HG03175 (cell line): ENCODE results near the gene WDR31.
"Not testable (repeated sequence)": the region's sequence is repeated elsewhere in the genome, so short reads cannot be mapped to it uniquely, and the experiment has no call there.

ENCODE experiments used
- ATAC-seq: cut with Tn5 transposase; IDR thresholded peaks from one replicate; pipeline ENCODE4 v1.9.1; 2021; ENCODE audit warnings: mild to moderate bottlenecking, moderate library complexity; ENCODE audit not compliant: unreplicated experiment

Gene WDR31

DNA sequence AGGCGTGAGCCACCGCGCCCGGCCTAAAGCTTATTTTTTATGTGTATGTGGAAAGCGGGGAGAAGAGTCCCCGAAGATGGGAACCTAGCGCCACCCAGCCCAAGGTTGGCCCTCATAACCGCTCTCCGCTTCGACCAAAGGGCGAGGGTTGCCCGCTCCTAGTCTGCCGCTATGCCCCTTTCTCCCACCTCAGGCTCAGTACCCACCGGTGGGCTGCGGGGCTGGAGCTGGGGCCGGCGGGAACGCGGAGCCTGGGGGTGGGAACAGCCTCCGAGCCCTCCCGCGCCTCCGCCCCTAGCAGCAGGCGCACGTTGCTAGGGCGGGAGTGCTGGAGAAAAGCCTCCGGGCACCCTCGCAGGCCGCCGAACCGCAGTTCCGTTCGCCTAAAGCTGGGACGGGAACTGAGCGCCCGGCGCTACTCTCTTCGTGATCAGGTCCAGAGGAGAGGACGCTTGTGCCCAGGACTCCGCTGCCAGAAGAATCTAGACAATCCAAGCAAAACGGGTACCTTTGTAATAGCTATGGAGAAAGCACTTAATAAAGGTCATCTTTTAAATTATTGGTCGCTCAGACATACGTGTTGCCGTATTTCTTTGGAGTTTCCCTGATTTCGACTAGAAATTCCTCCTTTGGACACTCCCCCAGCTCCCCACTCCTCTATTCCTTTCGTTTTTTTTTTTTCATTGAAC is at the start of gene WDR31:
Gene WDR31 (minus strand): TSS at position 265 of the 689 bp plus-strand sequence. CDS start 8,253 bp downstream, outside the sequence.
- peak; percentile 97 for ATAC-seq

- no peak for ATAC-seq
Observed at GRCh38 chr9:113389451-113389850, 49.4 kb upstream of the WDR31 start.

GRCh38 chr9:113388833-113389232 is 48.8 kb upstream of the WDR31 start:
- no peak for ATAC-seq

- no peak for ATAC-seq
Observed at GRCh38 chr9:113387560-113388230, 47.6 kb upstream of the WDR31 start.

DNA sequence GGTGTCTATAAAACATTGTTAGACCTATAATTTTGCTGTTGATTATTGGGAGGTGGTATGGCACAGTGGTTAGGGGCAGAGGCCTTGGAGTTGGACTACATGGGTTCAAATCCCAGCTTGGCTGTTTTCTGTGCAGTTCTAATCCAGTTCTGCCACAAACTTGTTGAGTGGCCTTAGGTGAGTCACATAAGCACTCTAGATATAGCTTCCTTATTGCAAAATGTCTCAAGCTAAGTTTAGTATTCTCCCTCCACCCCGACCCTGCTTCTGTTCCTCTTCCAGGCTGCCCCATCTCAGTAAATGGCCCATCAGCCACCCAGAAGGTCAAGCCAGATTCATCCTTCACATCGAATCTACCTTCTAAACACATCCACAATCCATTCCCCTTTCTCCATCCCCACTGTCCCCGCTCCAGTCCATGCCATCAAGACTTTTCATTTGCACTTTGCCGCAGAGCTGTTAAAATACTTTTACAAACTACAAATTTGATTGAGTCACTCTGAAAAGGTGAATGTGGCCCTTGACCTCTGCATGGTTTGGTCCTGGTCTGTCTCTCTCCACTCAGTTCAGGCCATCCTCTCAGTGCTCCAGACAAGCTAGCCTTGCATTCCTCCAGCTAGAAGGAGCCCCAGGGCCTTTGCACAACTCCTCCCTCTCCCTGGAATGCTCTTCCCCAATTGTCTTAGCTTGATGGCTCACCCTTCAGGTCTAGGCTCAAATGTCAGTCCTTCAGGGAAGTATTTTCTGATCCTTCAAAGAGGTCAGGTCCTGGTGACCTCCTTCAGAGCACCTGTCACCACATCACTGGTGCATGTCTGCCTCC is 46.7 kb upstream of the WDR31 start:
- no peak for ATAC-seq

DNA sequence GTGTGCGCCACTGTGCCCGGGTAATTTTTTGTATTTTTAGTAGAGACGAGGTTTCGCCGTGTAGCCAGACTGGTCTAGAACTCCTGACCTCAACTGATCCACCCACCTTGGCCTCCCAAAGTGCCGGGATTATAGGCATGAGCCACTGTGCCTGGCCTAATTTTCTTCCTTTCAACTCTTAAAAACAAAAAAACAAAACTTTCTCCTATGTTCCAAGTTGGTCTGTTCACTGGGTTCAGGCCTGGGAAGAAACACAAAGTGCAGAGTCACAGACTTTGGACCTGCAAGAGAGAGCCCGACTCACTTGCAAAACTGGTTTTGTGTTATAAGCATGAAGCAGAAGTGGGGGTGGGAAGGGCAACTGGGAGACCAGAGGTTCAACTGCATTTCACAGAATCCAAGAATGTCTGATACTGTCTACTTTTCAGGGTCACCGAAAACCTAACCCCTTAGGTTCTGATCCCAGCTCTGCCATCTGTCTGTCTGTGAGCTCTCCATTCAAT is 41.9 kb upstream of the WDR31 start:
- ATAC-seq: no peak

- not testable (repeated sequence) for ATAC-seq
Observed at GRCh38 chr9:113381441-113381840, 41.4 kb upstream of the WDR31 start.

- peak; percentile 61 for ATAC-seq
Observed at GRCh38 chr9:113380869-113381378, 40.8 kb upstream of the WDR31 start.

DNA sequence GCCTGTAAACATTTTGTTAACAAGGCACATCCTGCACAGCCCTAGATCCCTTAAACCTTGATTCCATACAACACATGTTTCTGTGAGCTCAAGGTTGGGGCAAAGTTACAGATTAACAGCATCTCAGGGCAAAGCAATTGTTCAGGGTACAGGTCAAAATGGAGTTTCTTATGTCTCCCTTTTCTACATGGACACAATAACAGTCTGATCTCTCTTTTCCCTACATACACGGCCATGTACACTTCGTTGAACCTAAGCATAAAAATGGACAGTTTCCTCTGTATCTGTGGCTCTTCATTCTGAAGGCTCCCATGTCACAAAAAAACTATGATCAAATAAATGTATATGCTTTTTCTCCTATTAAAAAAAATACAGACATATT is 39.7 kb upstream of the WDR31 start:
- not testable (repeated sequence) for ATAC-seq

- not testable (repeated sequence) for ATAC-seq
Observed at GRCh38 chr9:113379094-113379828, 39.2 kb upstream of the WDR31 start.

DNA sequence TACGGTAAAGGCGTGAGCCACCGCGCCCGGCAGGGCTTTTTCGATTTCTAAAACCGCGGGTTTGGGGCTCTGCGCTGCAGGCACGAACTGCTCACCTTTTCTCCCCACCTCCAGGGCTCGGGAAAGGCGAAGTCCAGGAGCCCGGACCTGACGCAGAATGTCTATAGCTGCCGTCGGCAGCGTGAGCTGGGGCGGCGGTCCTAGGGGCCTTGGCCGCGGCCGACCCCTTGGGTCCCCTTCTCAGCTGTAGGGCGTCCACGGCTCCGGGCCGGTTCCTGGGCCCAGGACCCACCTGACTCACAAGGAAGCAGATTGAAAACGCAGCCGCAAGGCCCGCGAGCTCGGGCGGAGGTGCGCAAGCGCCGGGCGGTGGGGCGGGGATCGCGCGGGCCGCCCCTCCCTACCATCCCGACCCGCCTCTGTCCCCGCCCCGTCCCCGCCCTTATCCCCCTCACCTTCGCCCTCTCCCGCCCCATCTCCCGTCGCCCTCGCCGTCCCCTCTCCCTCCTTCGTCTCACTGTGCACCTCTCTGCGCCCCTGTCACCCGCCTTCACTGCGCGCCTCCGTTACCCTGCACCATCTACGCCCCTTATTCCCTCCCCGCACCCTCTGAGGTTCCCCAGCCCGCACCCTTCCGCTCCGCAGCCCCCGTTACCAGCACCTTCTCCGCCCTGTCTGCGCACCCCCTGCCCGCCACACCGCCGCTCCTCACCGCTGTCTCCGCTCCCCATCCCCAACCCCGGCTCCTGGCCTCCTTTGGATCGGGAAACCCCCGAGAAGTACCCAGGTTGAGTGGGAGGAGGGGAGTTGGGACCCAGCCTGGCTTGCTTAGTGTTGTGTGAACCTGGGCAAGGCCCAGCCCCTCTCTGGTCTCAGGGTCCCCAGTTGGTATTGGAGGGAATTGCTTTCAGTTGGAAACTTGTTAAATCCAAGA is 36.8 kb upstream of the WDR31 start, which contains the start of gene HDHD3:
Gene HDHD3 (minus strand): TSS at position 353 of the 934 bp plus-strand sequence. CDS start 2,632 bp downstream, outside the sequence.
- peak; percentile 86 for ATAC-seq

GRCh38 chr9:113375057-113376023 is 35.3 kb upstream of the WDR31 start:
- ATAC-seq: no peak

- no peak for ATAC-seq
Observed at GRCh38 chr9:113373676-113374392, 33.8 kb upstream of the WDR31 start.

- ATAC-seq: no peak
Observed at GRCh38 chr9:113373256-113373655, 33.2 kb upstream of the WDR31 start.

DNA sequence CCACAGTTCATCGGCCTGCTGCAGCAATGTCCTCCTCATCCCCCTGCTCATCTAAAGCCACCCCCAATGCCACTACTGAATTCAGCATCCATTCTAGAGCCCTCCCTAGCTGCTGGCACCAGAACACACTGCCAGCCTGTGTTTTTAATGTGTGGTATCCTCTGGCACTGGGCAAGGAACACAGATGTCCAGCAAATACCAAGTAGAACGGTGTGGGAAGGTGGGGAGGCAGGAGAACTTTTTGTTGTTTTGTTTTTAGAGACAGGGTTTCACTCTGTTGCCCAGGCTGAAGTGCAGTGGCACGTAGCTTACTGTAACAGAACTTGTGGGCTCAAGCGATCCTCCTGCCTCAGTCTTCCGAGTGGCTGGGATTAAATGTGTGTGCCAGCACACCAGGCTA is 32.0 kb upstream of the WDR31 start:
- ATAC-seq: no peak

DNA sequence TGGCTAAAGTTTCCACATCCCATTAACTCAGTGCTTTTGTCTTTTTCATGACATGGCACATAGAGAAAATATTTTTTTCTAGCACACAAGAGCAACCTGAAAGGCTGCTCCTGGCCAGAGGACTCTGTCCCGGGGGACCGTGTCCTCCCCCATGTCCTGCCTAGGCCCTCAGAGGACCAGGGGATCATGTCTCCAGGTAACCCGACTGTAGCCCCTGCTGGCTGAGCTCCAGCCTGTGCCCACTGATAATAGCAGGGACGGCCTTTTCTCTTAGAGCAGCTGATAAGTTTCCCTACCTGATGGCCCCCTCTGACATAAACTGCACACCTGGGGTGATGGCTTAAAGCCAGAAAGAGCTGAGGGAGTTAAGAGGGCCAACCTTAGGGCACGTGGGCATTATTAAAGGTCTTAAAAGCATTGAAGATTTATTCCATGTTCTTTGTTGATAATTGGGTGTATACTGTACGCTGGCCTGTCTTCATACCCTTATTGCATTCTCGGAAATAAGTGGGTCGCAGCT is 30.8 kb upstream of the WDR31 start:
- no peak for ATAC-seq

DNA sequence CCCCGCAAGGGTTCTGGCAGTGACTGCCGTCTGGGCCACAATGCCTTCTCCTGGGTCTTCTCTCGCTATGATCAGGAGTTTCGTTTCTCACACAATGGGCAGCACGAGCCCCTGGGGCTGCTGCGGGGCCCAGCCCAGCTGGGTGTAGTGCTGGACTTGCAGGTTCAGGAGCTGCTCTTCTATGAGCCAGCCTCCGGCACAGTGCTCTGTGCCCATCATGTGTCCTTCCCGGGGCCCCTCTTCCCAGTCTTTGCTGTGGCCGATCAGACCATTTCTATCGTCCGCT is 29.7 kb upstream of the WDR31 start:
- no peak for ATAC-seq
